ENCODE measurements around the gene SETDB1. TPM values are rescaled to one million over a fixed set of nuclear protein-coding genes. Genes with fewer than 3 reads are reported as not detected.
A peak's percentile ranks its signal among the peaks of the same experiment; 100 is the strongest.

SETDB1 gene
- total and polyA plus RNA-seq, 2 of the 13 experiments (the other 11 are each of a cell fraction or from before 2014, with no cell fraction given): 33.1 to 34.6 TPM

- TF ChIP-seq ZNF609 (CRISPR knock-in tag; IDR thresholded peaks at IDR 0.05; ENCODE audit: borderline replicate concordance): peak; percentile 43; the same call in 1 of the 2 replicates
- no peak for TF ChIP-seq HNF1A (IDR thresholded peaks at IDR 0.05; ENCODE audit: low read depth)
- TF ChIP-seq HNF1A (CRISPR knock-in tag; IDR thresholded peaks at IDR 0.05; ENCODE audit: borderline replicate concordance): 0 out of 2 replicates have a peak, but pooled peaks have one; percentile 9
- peak; percentile 23; the same call in 1 of the 2 replicates for TF ChIP-seq STAT6 (CRISPR knock-in tag; IDR thresholded peaks at IDR 0.05; ENCODE audit: borderline replicate concordance)
- TF ChIP-seq ZNF652 (CRISPR knock-in tag; IDR thresholded peaks at IDR 0.05; ENCODE audit: borderline replicate concordance, low read depth): no peak
- TF ChIP-seq ZNF839 (CRISPR knock-in tag; IDR thresholded peaks at IDR 0.05; ENCODE audit: borderline replicate concordance): no peak
- TF ChIP-seq ZFP36L2 (CRISPR knock-in tag; IDR thresholded peaks at IDR 0.05): no peak
- no peak for TF ChIP-seq ZBTB38 (CRISPR knock-in tag; IDR thresholded peaks at IDR 0.05)
- no peak for TF ChIP-seq ZNF530 (CRISPR knock-in tag; IDR thresholded peaks at IDR 0.05; ENCODE audit: low read depth)
- peak; percentile 71; the same call in 1 of the 2 replicates for TF ChIP-seq CHD4 (IDR thresholded peaks at IDR 0.05; ENCODE audit: borderline replicate concordance, low read length)
- TF ChIP-seq REPIN1 (CRISPR knock-in tag; IDR thresholded peaks at IDR 0.05; ENCODE audit: borderline replicate concordance, low read depth): 0 out of 2 replicates have a peak, but pooled peaks have one; percentile 3
- peak; percentile 26 for TF ChIP-seq YY1 (IDR thresholded peaks at IDR 0.05; ENCODE audit: insufficient read depth, insufficient replicate concordance, low read depth, low read length)
- TF ChIP-seq RBAK (CRISPR knock-in tag; IDR thresholded peaks at IDR 0.05): no peak
- no peak for TF ChIP-seq SP1 (IDR thresholded peaks at IDR 0.05)
- TF ChIP-seq SP1 (CRISPR knock-in tag; IDR thresholded peaks at IDR 0.05): peak; percentile 21; the same call in 1 of the 2 replicates
- TF ChIP-seq DNMT1 (CRISPR knock-in tag; IDR thresholded peaks at IDR 0.05): no peak
- peak; percentile 3; the same call in 1 of the 2 replicates for TF ChIP-seq STAG1 (CRISPR knock-in tag; IDR thresholded peaks at IDR 0.05)
- TF ChIP-seq MIXL1 (CRISPR knock-in tag; IDR thresholded peaks at IDR 0.05): 0 out of 2 replicates have a peak, but pooled peaks have one; percentile 5
These were observed 45.6 kb downstream of the SETDB1 start (continued) for GRCh38 chr1:150971583-150972416.
